GM12892 (cell line): Measurements from ENCODE around the gene LCT.

Experiments used
- POLR2A ChIP-seq: IDR thresholded peaks from 2 replicates; pipeline ENCODE4 v1.6.1; 2011; ENCODE audit warnings: low read depth, low read length, control low read depth
- POLR2AphosphoS5 ChIP-seq: IDR thresholded peaks from 2 replicates; pipeline ENCODE4 v1.6.1; 2011; ENCODE audit warnings: low read depth, low read length, control low read depth
- TAF1 ChIP-seq: IDR thresholded peaks from 2 replicates; pipeline ENCODE4 v1.6.1; 2011; ENCODE audit warnings: low read depth, mild to moderate bottlenecking, control low read depth, low read length, borderline replicate concordance

DNA sequence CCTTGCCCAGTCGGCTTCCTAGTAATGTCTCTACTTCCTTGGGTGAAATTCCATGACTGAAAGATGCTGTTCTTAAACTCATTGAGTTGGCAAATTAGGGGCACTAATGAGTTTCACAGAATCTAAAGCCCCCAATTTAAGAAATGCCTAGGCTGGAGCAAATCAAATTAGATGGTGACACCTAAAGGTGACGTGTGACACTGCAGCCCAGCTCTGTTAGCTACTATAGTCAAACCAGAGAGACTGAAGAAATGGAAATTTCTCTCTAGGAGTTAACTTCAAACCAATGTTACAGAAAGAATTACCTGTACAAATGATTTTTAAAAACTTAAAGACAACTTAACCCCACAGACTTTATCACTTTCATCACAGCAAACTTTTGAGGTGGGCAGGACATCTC lies 37.2 kb downstream of the LCT start:
- TF ChIP-seq POLR2AphosphoS5 (no peak), POLR2A (no peak), TAF1 (no peak)
